ENCODE measurements around the gene FBXW2.

DNA sequence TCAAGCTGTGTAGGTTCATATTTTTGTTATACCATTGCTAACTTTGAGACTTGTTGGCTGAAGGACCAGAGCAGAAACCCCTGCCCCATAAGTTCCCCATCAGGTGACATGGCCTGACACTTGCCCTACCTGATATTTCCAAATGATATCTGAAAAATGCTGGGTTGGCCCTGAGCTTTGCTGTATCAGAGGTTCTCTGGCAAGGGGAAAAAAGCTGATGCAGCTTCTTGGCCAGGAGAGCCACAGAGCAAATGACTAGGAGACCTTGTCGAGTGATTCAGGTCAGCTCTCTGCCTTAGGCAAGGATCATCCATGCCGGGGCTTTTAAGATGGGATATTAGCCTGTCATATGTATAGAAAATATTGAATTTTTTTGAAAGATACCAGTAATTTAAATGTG, 76.0 kb downstream of the FBXW2 start:
- TF ChIP-seq, protein P1, sequence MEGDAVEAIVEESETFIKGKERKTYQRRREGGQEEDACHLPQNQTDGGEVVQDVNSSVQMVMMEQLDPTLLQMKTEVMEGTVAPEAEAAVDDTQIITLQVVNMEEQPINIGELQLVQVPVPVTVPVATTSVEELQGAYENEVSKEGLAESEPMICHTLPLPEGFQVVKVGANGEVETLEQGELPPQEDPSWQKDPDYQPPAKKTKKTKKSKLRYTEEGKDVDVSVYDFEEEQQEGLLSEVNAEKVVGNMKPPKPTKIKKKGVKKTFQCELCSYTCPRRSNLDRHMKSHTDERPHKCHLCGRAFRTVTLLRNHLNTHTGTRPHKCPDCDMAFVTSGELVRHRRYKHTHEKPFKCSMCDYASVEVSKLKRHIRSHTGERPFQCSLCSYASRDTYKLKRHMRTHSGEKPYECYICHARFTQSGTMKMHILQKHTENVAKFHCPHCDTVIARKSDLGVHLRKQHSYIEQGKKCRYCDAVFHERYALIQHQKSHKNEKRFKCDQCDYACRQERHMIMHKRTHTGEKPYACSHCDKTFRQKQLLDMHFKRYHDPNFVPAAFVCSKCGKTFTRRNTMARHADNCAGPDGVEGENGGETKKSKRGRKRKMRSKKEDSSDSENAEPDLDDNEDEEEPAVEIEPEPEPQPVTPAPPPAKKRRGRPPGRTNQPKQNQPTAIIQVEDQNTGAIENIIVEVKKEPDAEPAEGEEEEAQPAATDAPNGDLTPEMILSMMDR (IDR thresholded peaks at IDR 0.05), result no peak
- no peak for TF ChIP-seq POLR2A (IDR thresholded peaks at IDR 0.05)
